Neural progenitor cell (in vitro differentiated cells): ENCODE results near the gene GOT2. TPM values are rescaled to one million over a fixed set of nuclear protein-coding genes. Genes with fewer than 3 reads are reported as not detected.
"Not testable (repeated sequence)": the region's sequence is repeated elsewhere in the genome, so short reads cannot be mapped to it uniquely, and the experiment has no call there.

Experiments
- DNase-seq: peaks from one replicate; pipeline ENCODE4 v3.0.0-alpha.2; 2016; ENCODE audit warnings: low spot score
- H2AFZ ChIP-seq: fragments of 200-600 bp; sonication (generic); replicated peaks from 2 replicates; pipeline ENCODE4 v1.6.1; 2016; ENCODE audit warnings: antibody characterized with exemption
- H3F3A ChIP-seq: fragments of 200-600 bp; sonication (generic); 2 replicates; pipeline ENCODE4 v1.6.1; 2016; ENCODE audit warnings: antibody characterized with exemption, low read depth
- H3K27ac ChIP-seq: fragments of 200-600 bp; sonication (generic); 2 replicates; pipeline ENCODE4 v1.5.1; 2016; ENCODE audit warnings: mild to moderate bottlenecking
- H3K27me3 ChIP-seq: fragments of 200-600 bp; sonication (generic); 2 replicates; pipeline ENCODE4 v1.6.1; 2016; ENCODE audit warnings: mild to moderate bottlenecking, moderate library complexity
- H3K36me3 ChIP-seq: fragments of 200-600 bp; sonication (generic); 2 replicates; pipeline ENCODE4 v1.5.1; 2016
- H3K4me1 ChIP-seq: fragments of 200-600 bp; sonication (generic); 2 replicates; pipeline ENCODE4 v1.6.1; 2016; ENCODE audit warnings: mixed run types
- H3K4me2 ChIP-seq: fragments of 200-600 bp; sonication (generic); 2 replicates; pipeline ENCODE4 v1.6.1; 2016
- H3K4me3 ChIP-seq: fragments of 200-600 bp; sonication (generic); 2 replicates; pipeline ENCODE4 v1.5.1; 2016
- H3K79me2 ChIP-seq: fragments of 200-600 bp; sonication (generic); 2 replicates; pipeline ENCODE4 v1.6.1; 2016; ENCODE audit warnings: low read depth
- H3K9ac ChIP-seq: fragments of 200-600 bp; sonication (generic); 2 replicates; pipeline ENCODE4 v1.6.1; 2016
- H3K9me3 ChIP-seq: fragments of 200-600 bp; sonication (generic); 2 replicates; pipeline ENCODE4 v1.5.1; 2016; ENCODE audit warnings: low read depth
- H4K20me1 ChIP-seq: fragments of 200-600 bp; sonication (generic); 2 replicates; pipeline ENCODE4 v1.6.1; 2016; ENCODE audit warnings: low read depth
- H3K27ac Mint-ChIP-seq: 3 replicates; pipeline ENCODE4 v1.8.0; 2021; ENCODE audit warnings: mixed read lengths
- H3K27me3 Mint-ChIP-seq: 2 replicates; pipeline ENCODE4 v1.8.0; 2022; ENCODE audit warnings: low read depth, mild to moderate bottlenecking, inconsistent platforms, moderate library complexity, mixed read lengths; ENCODE audit not compliant: insufficient read depth
- H3K36me3 Mint-ChIP-seq: 3 replicates; pipeline ENCODE4 v1.8.0; 2021; ENCODE audit warnings: mixed read lengths
- H3K4me1 Mint-ChIP-seq: 3 replicates; pipeline ENCODE4 v1.8.0; 2021; ENCODE audit warnings: mixed read lengths
- H3K4me3 Mint-ChIP-seq: 3 replicates; pipeline ENCODE4 v1.8.0; 2021; ENCODE audit warnings: mild to moderate bottlenecking, moderate library complexity, mixed read lengths
- H3K9me3 Mint-ChIP-seq: 3 replicates; pipeline ENCODE4 v1.8.0; 2020; ENCODE audit warnings: mixed read lengths
- EZH2 ChIP-seq: fragments of 200-600 bp; sonication (generic); IDR thresholded peaks from 2 replicates; pipeline ENCODE4 v1.6.1; 2017; ENCODE audit warnings: antibody characterized with exemption, mild to moderate bottlenecking, moderate library complexity
- EZH2phosphoT487 ChIP-seq: fragments of 200-600 bp; sonication (generic); IDR thresholded peaks from 2 replicates; pipeline ENCODE4 v1.6.1; 2017; ENCODE audit warnings: antibody characterized with exemption
- small RNA-seq: library from RNA; depleted of rRNA; stranded (forward); fragments of <200 nt; gene quantifications from one replicate; pipeline ENCODE3, GENCODE V24; 2015
- total RNA-seq: library from RNA; depleted of rRNA; stranded (reverse); fragments of >200 nt; gene quantifications from 2 replicates; pipeline ENCODE4 v1.2.3, GENCODE V29; 2015; ENCODE audit warnings: low replicate concordance
- TF ChIP-seq, protein P1 (sequence below): fragments of 200-600 bp; sonication (generic); IDR thresholded peaks from 2 replicates; pipeline ENCODE4 v1.5.1; 2017; ENCODE audit warnings: antibody characterized with exemption, mild to moderate bottlenecking

GOT2 gene
- total RNA-seq, 1 donor from 2014 or later: 77.2 TPM

DNA sequence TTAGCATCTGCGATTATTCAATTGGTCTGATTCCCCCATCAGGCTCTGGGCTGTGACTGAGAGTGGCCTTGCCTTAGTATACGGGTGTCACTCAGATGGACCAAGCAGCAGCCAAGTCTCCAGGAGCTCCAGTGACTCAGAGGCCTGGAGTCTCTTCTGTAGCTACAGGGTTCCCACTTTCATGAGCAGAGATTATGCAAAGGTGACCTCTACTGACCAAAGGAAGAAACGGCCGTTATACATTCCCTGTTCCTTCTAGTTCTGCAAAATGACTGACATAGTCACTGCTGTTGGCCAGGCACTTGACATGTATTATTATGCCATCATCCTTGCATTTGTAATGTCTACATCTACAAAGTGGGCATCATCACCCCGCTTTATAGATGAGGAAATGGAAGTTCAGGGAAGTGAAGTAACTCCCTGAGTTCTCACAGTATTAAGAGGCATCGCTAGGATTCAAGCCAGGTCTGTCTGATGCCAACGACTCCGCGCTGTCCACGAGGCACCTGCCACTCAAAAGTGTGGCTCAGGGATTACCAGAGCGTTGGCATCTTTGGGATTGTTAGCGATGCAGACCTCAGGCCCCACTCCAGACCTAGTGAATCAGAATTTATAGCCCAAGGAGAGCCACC is 72.8 kb downstream of the GOT2 start:
- TF ChIP-seq EZH2phosphoT487 (no peak), EZH2 (no peak)
- TF ChIP-seq, protein P1, sequence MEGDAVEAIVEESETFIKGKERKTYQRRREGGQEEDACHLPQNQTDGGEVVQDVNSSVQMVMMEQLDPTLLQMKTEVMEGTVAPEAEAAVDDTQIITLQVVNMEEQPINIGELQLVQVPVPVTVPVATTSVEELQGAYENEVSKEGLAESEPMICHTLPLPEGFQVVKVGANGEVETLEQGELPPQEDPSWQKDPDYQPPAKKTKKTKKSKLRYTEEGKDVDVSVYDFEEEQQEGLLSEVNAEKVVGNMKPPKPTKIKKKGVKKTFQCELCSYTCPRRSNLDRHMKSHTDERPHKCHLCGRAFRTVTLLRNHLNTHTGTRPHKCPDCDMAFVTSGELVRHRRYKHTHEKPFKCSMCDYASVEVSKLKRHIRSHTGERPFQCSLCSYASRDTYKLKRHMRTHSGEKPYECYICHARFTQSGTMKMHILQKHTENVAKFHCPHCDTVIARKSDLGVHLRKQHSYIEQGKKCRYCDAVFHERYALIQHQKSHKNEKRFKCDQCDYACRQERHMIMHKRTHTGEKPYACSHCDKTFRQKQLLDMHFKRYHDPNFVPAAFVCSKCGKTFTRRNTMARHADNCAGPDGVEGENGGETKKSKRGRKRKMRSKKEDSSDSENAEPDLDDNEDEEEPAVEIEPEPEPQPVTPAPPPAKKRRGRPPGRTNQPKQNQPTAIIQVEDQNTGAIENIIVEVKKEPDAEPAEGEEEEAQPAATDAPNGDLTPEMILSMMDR: peak; percentile 70

DNA sequence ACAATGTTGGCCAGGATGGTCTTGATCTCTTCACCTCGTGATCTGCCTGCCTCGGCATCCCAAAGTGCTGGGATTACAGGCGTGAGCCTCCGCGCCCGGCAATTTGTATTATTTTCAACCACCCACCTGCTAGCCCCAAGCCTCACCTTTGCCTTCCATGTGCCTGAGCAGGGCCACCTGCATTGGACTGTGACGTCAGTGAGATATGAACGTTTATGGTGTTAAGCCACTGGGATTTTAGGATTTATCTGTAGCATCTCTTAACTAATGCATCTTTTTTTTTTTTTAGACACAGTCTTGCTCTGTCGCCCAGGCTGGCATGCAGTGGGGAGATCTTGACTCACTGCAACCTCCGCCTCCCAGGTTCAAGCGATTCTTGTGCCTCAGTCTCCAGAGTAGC is 74.2 kb downstream of the GOT2 start:
- not testable (repeated sequence) for H3K36me3 ChIP-seq, H3K4me1 ChIP-seq, H3K4me2 ChIP-seq, H3K4me3 Mint-ChIP-seq, H3K79me2 ChIP-seq, H3K4me1 Mint-ChIP-seq, H3K27me3 ChIP-seq, H3K9ac ChIP-seq, DNase-seq, H3K36me3 Mint-ChIP-seq, H2AFZ ChIP-seq, H3K9me3 Mint-ChIP-seq, H3F3A ChIP-seq, H3K9me3 ChIP-seq, H4K20me1 ChIP-seq, H3K27ac Mint-ChIP-seq, H3K27ac ChIP-seq, H3K4me3 ChIP-seq, H3K27me3 Mint-ChIP-seq

More for the DNA sequence above, 72.8 kb downstream of the GOT2 start:
- H3K27ac ChIP-seq: no peak overlapping the region
- Mint-ChIP-seq H3K4me1 (peaks cover 3% of the 10 kb centered on the region), H3K4me3 (no peak overlapping the region), H3K27me3 (peaks cover 7% of the 10 kb centered on the region), H3K36me3 (no peaks in the 10 kb centered on the region), H3K27ac (peak overlapping the region; percentile 3), H3K9me3 (no peaks in the 10 kb centered on the region)
- H3K4me1 ChIP-seq: no peaks in the 10 kb centered on the region
- H4K20me1 ChIP-seq: no peaks in the 10 kb centered on the region
- no peaks in the 10 kb centered on the region for H3K9me3 ChIP-seq
- no peak overlapping the region for H2AFZ ChIP-seq
- no peaks in the 10 kb centered on the region for H3F3A ChIP-seq
- no peaks in the 10 kb centered on the region for H3K27me3 ChIP-seq
- H3K4me2 ChIP-seq: no peak overlapping the region
- H3K79me2 ChIP-seq: no peaks in the 10 kb centered on the region
- DNase-seq: peak; percentile 79
- H3K4me3 ChIP-seq: no peak overlapping the region
- no peaks in the 10 kb centered on the region for H3K36me3 ChIP-seq
- H3K9ac ChIP-seq: no peak overlapping the region

DNA sequence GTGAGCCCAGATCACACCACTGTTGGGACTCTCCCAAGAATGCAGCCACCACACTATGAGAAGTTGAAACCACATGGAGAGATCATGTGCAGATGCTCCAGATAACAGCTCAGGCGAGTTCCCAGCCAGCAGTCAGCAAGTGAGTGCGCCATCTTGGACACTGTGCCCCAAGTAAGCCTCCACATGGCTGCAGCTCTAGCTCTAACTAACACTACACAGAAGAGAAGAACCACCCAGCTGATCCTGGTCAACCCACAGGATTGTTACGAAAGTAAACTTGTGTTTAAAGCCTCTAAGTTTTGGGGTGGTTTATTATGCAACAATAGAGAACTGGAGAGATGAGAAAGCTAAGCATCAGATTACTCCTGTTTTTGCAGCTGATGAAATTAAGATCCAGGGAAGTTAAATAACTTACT is 75.3 kb downstream of the GOT2 start:
- Histone ChIP-seq H2AFZ (no peak overlapping the region), H4K20me1 (no peaks in the 10 kb centered on the region), H3K79me2 (no peaks in the 10 kb centered on the region), H3K27ac (no peak overlapping the region), H3K36me3 (no peaks in the 10 kb centered on the region), H3K4me2 (no peak overlapping the region), H3K4me1 (peaks cover 2% of the 10 kb centered on the region), H3K27me3 (no peaks in the 10 kb centered on the region), H3F3A (peaks cover 5% of the 10 kb centered on the region), H3K4me3 (no peak overlapping the region), H3K9me3 (no peaks in the 10 kb centered on the region), H3K9ac (no peak overlapping the region)
- Mint-ChIP-seq H3K36me3 (no peaks in the 10 kb centered on the region), H3K9me3 (no peaks in the 10 kb centered on the region), H3K4me3 (no peak overlapping the region), H3K4me1 (peaks cover 9% of the 10 kb centered on the region), H3K27ac (no peak overlapping the region), H3K27me3 (peaks cover 4% of the 10 kb centered on the region)
- no peak for TF ChIP-seq EZH2phosphoT487
- TF ChIP-seq EZH2: no peak
- TF ChIP-seq, protein P1: no peak
- no peak for DNase-seq

Small RNAs within 50 kb of the gene (small RNA-seq; reads per million reads assigned to genes)
- gene RN7SL143P (not detected), gene RNU6-1155P (not detected)

Other genes starting within 250 kb of the GOT2 start
- 14.6 and 18.8 TPM in 2 replicates for gene NDRG4, start 234.2 kb downstream of the GOT2 start, total RNA-seq
- 25.0 and 34.8 TPM in 2 replicates for gene SETD6, start 218.8 kb downstream of the GOT2 start, total RNA-seq
- gene CNOT1, start 104.5 kb downstream of the GOT2 start, total RNA-seq: 222 and 241 TPM in 2 replicates
- gene SLC38A7, start 49.5 kb downstream of the GOT2 start, total RNA-seq: 9.8 and 13.8 TPM in 2 replicates